Transverse colon (tissue), 4 donors: Measurements from ENCODE around the gene FBRS.

ENCODE experiments used
- EP300 ChIP-seq: sonication (generic); formaldehyde crosslinking; IDR thresholded peaks from one replicate; pipeline ENCODE4 v1.6.1; 2017; ENCODE audit warnings: antibody characterized with exemption, low read depth
- POLR2A ChIP-seq: fragments of 450-650 bp; IDR thresholded peaks from one replicate; pipeline ENCODE4 v1.6.1; 2016; ENCODE audit warnings: antibody characterized with exemption, mild to moderate bottlenecking, moderate library complexity
- POLR2AphosphoS5 ChIP-seq, 3 donors: sonication (generic); formaldehyde crosslinking; IDR thresholded peaks; one replicate each; pipeline ENCODE4 v1.6.1; 2016; ENCODE audit warnings: antibody characterized with exemption in 3 of 3
- TF ChIP-seq, protein P1 (sequence below), 5 experiments: fragments of 200-600 bp in 3 of 5; fragments of 450-650 bp in 2 of 5; sonication (generic) in 3 of 5; IDR thresholded peaks; 1 replicate in 2 of 5; 2 replicates in 3 of 5; pipeline ENCODE4 v1.5.1; 2016 to 2017; ENCODE audit warnings: antibody characterized with exemption in 5 of 5, inconsistent platforms in 3 of 5, mild to moderate bottlenecking in 2 of 5, moderate library complexity in 1 of 5

DNA sequence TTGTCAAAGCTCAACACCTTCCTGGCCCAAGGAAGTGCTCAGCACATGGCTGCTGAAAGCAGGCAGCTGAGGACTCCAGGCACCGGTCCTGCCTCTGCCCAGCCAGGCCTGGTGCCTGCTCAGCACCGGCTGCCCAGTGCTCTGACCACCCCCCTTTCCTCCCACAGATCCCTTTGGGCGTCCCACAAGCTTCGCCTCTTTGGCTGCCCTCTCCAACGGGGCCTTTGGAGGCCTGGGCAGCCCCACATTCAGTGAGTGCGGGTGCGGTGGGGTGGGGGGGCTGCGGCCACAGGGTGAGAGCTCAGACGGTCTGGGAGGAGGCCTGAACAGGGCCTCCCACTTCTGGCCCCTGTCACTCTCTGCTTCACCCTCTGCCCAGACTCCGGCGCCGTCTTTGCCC, 10.2 kb downstream of the FBRS start:
- no peak for TF ChIP-seq POLR2A
- TF ChIP-seq, protein P1, sequence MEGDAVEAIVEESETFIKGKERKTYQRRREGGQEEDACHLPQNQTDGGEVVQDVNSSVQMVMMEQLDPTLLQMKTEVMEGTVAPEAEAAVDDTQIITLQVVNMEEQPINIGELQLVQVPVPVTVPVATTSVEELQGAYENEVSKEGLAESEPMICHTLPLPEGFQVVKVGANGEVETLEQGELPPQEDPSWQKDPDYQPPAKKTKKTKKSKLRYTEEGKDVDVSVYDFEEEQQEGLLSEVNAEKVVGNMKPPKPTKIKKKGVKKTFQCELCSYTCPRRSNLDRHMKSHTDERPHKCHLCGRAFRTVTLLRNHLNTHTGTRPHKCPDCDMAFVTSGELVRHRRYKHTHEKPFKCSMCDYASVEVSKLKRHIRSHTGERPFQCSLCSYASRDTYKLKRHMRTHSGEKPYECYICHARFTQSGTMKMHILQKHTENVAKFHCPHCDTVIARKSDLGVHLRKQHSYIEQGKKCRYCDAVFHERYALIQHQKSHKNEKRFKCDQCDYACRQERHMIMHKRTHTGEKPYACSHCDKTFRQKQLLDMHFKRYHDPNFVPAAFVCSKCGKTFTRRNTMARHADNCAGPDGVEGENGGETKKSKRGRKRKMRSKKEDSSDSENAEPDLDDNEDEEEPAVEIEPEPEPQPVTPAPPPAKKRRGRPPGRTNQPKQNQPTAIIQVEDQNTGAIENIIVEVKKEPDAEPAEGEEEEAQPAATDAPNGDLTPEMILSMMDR (IDR thresholded peaks at IDR 0.05): no peak
- no peak for TF ChIP-seq EP300
- TF ChIP-seq POLR2AphosphoS5 (IDR thresholded peaks at IDR 0.05): no peak
